H1 (cell line): ENCODE results near the gene ZNF221. TPM values are rescaled to one million over a fixed set of nuclear protein-coding genes. Genes with fewer than 3 reads are reported as not detected.

Experiments
- polyA plus RNA-seq, 7 experiments: library from polyadenylated mRNA; depleted of rRNA in 3 of 7; stranded (reverse) in 5 of 7; unstranded in 2 of 7; fragments of >200 nt in 5 of 7; fragments of 200-250 nt in 2 of 7; gene quantifications; 1 replicate in 5 of 7; 2 replicates in 1 of 7; 4 replicates in 1 of 7; pipeline versions ENCODE4 v1.2.1 to v1.2.3, GENCODE V29; 2011 to 2013; ENCODE audit warnings: missing spikeins in 2 of 7, mixed read lengths in 2 of 7
- small RNA-seq: library from polyadenylated mRNA; stranded (forward); fragments of <200 nt; extraction: miRNeasy Mini kit (QIAGEN cat#:217004); gene quantifications from one replicate; pipeline ENCODE3, GENCODE V24; 2013; ENCODE audit not compliant: insufficient read depth
- total RNA-seq: library from RNA; stranded (reverse); fragmentation: NEBNext Ultra II Directional; extraction: Animal tissue kit (Norgen Biotek cat#: 25700); gene quantifications from 2 replicates; pipeline ENCODE4 v1.2.1, GENCODE V29; 2021

Gene ZNF221
- total and polyA plus RNA-seq, 2 of the 8 experiments (the other 6 are each of a cell fraction or from before 2014, with no cell fraction given) = 0.50 to 8.4 TPM

Small RNA genes lying within 50 kb of the gene (small RNA-seq; reads per million reads assigned to genes)
- gene AC006213.5 = not detected

Other genes starting within 250 kb of the ZNF221 start
- not detected in 2 replicates for gene IRGC, start 235.2 kb upstream of the ZNF221 start, total RNA-seq
- gene IRGC, start 235.2 kb upstream of the ZNF221 start, polyA plus RNA-seq (2011; rRNA removed) = not detected in 2 replicates
- 28.7 and 34.0 TPM in 2 replicates for gene SMG9, start 196.3 kb upstream of the ZNF221 start, total RNA-seq
- gene SMG9, start 196.3 kb upstream of the ZNF221 start, polyA plus RNA-seq (2011; rRNA removed) = 20.4 and 25.6 TPM in 2 replicates
- 0.78 and 1.0 TPM in 2 replicates for gene KCNN4, start 170.3 kb upstream of the ZNF221 start, total RNA-seq
- gene KCNN4, start 170.3 kb upstream of the ZNF221 start, polyA plus RNA-seq (2011; rRNA removed) = 1.5 and 2.0 TPM in 2 replicates
- 0.59 and 0.74 TPM in 2 replicates for gene LYPD5, start 148.8 kb upstream of the ZNF221 start, total RNA-seq
- 4.3 TPM in 2 replicates for gene LYPD5, start 148.8 kb upstream of the ZNF221 start, polyA plus RNA-seq (2011; rRNA removed)
- gene ZNF283, start 123.9 kb upstream of the ZNF221 start, total RNA-seq = 3.6 and 4.3 TPM in 2 replicates
- gene ZNF283, start 123.9 kb upstream of the ZNF221 start, polyA plus RNA-seq (2011; rRNA removed) = 1.1 and 1.6 TPM in 2 replicates
- gene ZNF404, start 67.3 kb upstream of the ZNF221 start, total RNA-seq = 3.0 and 4.0 TPM in 2 replicates
- gene ZNF404, start 67.3 kb upstream of the ZNF221 start, polyA plus RNA-seq (2011; rRNA removed) = 0.41 and 0.60 TPM in 2 replicates
- gene ZNF45, start 15.9 kb upstream of the ZNF221 start, total RNA-seq = 13.1 and 16.2 TPM in 2 replicates
- gene ZNF45, start 15.9 kb upstream of the ZNF221 start, polyA plus RNA-seq (2011; rRNA removed) = 4.6 and 4.8 TPM in 2 replicates
- gene ZNF155, start 33.0 kb downstream of the ZNF221 start, total RNA-seq = 8.6 and 9.0 TPM in 2 replicates
- 2.0 and 3.1 TPM in 2 replicates for gene ZNF155, start 33.0 kb downstream of the ZNF221 start, polyA plus RNA-seq (2011; rRNA removed)
- 2.5 and 3.6 TPM in 2 replicates for gene ZNF230, start 51.7 kb downstream of the ZNF221 start, total RNA-seq
- gene ZNF230, start 51.7 kb downstream of the ZNF221 start, polyA plus RNA-seq (2011; rRNA removed) = 1.1 and 1.5 TPM in 2 replicates
- 3.4 and 3.8 TPM in 2 replicates for gene ZNF222, start 74.2 kb downstream of the ZNF221 start, total RNA-seq
- gene ZNF222, start 74.2 kb downstream of the ZNF221 start, polyA plus RNA-seq (2011; rRNA removed) = 0.75 and 1.7 TPM in 2 replicates
- 3.9 and 4.3 TPM in 2 replicates for gene ZNF223, start 100.8 kb downstream of the ZNF221 start, total RNA-seq
- 1.0 and 1.7 TPM in 2 replicates for gene ZNF223, start 100.8 kb downstream of the ZNF221 start, polyA plus RNA-seq (2011; rRNA removed)
- gene ZNF284, start 120.9 kb downstream of the ZNF221 start, total RNA-seq = 3.4 and 3.5 TPM in 2 replicates
- 0.77 and 1.1 TPM in 2 replicates for gene ZNF284, start 120.9 kb downstream of the ZNF221 start, polyA plus RNA-seq (2011; rRNA removed)
- 12.7 and 17.2 TPM in 2 replicates for gene ZNF224, start 143.1 kb downstream of the ZNF221 start, total RNA-seq
- 3.7 and 4.3 TPM in 2 replicates for gene ZNF224, start 143.1 kb downstream of the ZNF221 start, polyA plus RNA-seq (2011; rRNA removed)
- gene ZNF225, start 162.2 kb downstream of the ZNF221 start, total RNA-seq = 4.3 and 5.0 TPM in 2 replicates
- gene ZNF225, start 162.2 kb downstream of the ZNF221 start, polyA plus RNA-seq (2011; rRNA removed) = 0.60 and 0.98 TPM in 2 replicates
- gene ZNF234, start 190.3 kb downstream of the ZNF221 start, total RNA-seq = 8.7 and 12.3 TPM in 2 replicates
- gene ZNF234, start 190.3 kb downstream of the ZNF221 start, polyA plus RNA-seq (2011; rRNA removed) = 1.3 and 1.9 TPM in 2 replicates
- 12.6 and 18.3 TPM in 2 replicates for gene ZNF226, start 213.9 kb downstream of the ZNF221 start, total RNA-seq
- gene ZNF226, start 213.9 kb downstream of the ZNF221 start, polyA plus RNA-seq (2011; rRNA removed) = 3.2 and 4.1 TPM in 2 replicates